HG02943 (cell line): ENCODE data around the gene AP1AR.

ENCODE experiments used
- ATAC-seq: cut with Tn5 transposase; IDR thresholded peaks from one replicate; pipeline ENCODE4 v1.9.1; 2021; ENCODE audit warnings: mild to moderate bottlenecking, low read depth, moderate library complexity; ENCODE audit not compliant: unreplicated experiment

Gene AP1AR

GRCh38 chr4:112219826-112220366 lies 11.7 kb upstream of the AP1AR start:
- ATAC-seq = no peak

- ATAC-seq = no peak
Measured at GRCh38 chr4:112222219-112222955, 9.2 kb upstream of the AP1AR start.

GRCh38 chr4:112225157-112225556 lies 6.4 kb upstream of the AP1AR start:
- ATAC-seq = no peak

- peak; percentile 86 for ATAC-seq
Measured at GRCh38 chr4:112230879-112231778, 458 bp upstream of the AP1AR start.

GRCh38 chr4:112234952-112235609 lies 3.5 kb downstream of the AP1AR start:
- no peak for ATAC-seq

- ATAC-seq = no peak
Measured at GRCh38 chr4:112236040-112236439, 4.5 kb downstream of the AP1AR start.

- ATAC-seq = no peak
Measured at GRCh38 chr4:112238833-112239232, 7.2 kb downstream of the AP1AR start.

- no peak for ATAC-seq
Measured at GRCh38 chr4:112245383-112245782, 13.8 kb downstream of the AP1AR start.

- no peak for ATAC-seq
Measured at GRCh38 chr4:112247021-112247420, 15.4 kb downstream of the AP1AR start.

- ATAC-seq = no peak
Measured at GRCh38 chr4:112251019-112251643, 19.5 kb downstream of the AP1AR start.

- ATAC-seq = no peak
Measured at GRCh38 chr4:112252234-112252633, 20.6 kb downstream of the AP1AR start.

- no peak for ATAC-seq
Measured at GRCh38 chr4:112253382-112254000, 21.9 kb downstream of the AP1AR start.

GRCh38 chr4:112257098-112257497 lies 25.5 kb downstream of the AP1AR start:
- ATAC-seq = no peak

GRCh38 chr4:112266823-112267222 lies 35.2 kb downstream of the AP1AR start:
- ATAC-seq = no peak

- no peak for ATAC-seq
Measured at GRCh38 chr4:112270051-112270450, 38.5 kb downstream of the AP1AR start.

- ATAC-seq = no peak
Measured at GRCh38 chr4:112270640-112271421, 39.2 kb downstream of the AP1AR start.

GRCh38 chr4:112272292-112272691 lies 40.7 kb downstream of the AP1AR start:
- no peak for ATAC-seq

GRCh38 chr4:112274959-112275358 lies 43.4 kb downstream of the AP1AR start:
- no peak for ATAC-seq

- ATAC-seq = no peak
Measured at GRCh38 chr4:112276113-112276512, 44.5 kb downstream of the AP1AR start.
